Cerebellar cortex (tissue), 1 donor: ENCODE results near the gene CHERP.
"Not testable (repeated sequence)": the region's sequence is repeated elsewhere in the genome, so short reads cannot be mapped to it uniquely, and the experiment has no call there.

ENCODE experiments used
- DNase-seq: peaks from one replicate; pipeline ENCODE4 v3.0.0-alpha.2; 2015; ENCODE audit warnings: low spot score

The CHERP gene

GRCh38 chr19:16472992-16473391, 69.2 kb downstream of the CHERP start:
- no peak for DNase-seq

- DNase-seq: not testable (repeated sequence)
Observed at GRCh38 chr19:16472559-16472899, 69.7 kb downstream of the CHERP start.

DNA sequence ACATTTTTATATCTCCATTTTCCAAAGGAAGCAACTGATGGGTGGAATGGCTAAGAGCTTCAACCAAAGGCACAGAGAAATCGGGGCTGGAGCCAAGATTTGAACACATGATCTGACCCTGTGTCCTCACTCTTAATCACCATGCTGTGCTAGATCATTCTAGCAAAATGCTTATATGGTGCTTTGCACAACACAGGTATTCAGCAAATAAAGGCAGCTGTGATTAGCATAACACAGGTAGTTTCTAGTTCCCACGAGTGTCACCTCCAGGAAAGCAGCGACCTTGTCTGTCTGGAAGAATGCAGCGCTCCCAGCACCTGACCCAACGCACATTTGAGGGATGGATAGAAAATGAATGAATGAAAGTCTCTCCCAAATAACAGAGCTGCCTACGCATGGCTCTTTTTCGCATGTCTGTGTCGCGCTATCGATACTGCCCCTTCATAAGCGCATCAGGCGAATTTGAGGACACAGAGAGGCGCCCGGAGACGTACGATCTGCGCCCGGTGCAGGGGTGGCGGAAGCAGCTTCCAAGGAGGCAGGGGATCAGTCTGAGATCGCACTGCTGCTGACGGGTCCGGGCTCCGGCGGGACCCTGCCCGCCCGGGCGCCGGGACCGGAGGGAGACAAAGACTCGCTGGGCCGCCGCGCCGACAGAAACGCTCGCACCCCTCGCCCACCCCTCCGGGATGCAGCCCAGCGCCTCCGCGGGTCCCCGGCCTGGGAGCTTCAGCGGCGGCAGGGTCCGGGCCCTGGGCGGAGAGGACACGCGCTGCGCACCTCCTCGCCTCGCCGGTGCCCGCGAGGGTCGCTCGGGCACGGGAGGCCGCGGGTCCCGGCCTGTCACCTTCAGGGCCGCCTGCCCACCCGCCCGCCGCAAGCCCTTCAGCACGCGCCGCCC, 71.1 kb downstream of the CHERP start:
- peak; percentile 35 for DNase-seq

- DNase-seq: no peak
Observed at GRCh38 chr19:16470541-16470910, 71.7 kb downstream of the CHERP start.
